Hindlimb muscle (tissue), 1 donor: ENCODE measurements around the gene INPP5D. TPM values are rescaled to one million over a fixed set of nuclear protein-coding genes. Genes with fewer than 3 reads are reported as not detected.
"Not testable (repeated sequence)": the region's sequence is repeated elsewhere in the genome, so short reads cannot be mapped to it uniquely, and the experiment has no call there.

Experiments used
- DNase-seq: peaks from one replicate; pipeline ENCODE4 v3.0.0-alpha.2; 2013
- polyA plus RNA-seq: library from polyadenylated mRNA; unstranded; fragments of 120-200 nt; gene quantifications from one replicate; pipeline ENCODE4 v1.2.1, GENCODE V29; 2013; ENCODE audit not compliant: insufficient read length

Gene INPP5D
- polyA plus RNA-seq, 1 donor = 8.9 TPM

DNA sequence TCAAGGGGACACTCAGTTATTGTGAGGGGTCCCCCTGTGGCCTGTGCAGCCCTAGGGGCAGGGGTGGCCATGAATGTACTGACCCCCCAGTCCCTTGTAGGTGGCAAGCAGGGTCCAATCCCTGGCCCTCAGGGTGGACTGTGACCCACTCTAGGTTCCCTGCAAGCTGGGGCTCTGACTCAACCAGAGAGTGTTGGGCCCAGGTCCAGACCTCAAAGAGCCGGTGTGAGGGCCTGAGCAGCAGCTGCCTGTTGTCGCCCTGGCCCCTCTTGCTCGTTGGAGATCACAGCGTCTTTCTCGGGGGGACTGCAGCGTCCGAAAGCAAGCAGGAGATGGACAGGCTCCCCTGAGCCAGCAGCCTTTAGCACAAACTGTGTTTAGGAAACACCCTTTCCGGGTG is 124.5 kb downstream of the INPP5D start:
- no peak for DNase-seq

- no peak for DNase-seq
Observed at GRCh38 chr2:233185330-233185729, 125.2 kb downstream of the INPP5D start.

- DNase-seq = no peak
Observed at GRCh38 chr2:233185963-233186362, 125.8 kb downstream of the INPP5D start.

DNA sequence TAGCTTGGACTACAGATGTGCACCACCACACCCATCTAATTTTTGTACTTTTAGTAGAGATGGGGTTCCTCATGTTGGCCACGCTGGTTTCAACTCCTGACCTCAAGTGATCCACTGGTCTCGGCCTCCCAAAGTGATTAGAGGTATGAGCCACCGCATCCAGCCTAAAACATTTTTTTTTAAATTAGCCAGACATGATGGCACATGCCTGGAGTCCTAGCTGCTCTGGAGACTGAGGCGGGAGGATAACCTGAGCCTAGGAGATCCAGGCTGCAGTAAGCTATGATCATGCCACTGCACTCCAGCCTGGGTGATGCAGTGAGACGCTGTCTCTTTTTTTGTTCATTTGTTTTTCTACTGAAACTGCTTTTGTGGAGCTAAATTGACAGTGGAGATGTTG is 126.7 kb downstream of the INPP5D start:
- DNase-seq = no peak

DNA sequence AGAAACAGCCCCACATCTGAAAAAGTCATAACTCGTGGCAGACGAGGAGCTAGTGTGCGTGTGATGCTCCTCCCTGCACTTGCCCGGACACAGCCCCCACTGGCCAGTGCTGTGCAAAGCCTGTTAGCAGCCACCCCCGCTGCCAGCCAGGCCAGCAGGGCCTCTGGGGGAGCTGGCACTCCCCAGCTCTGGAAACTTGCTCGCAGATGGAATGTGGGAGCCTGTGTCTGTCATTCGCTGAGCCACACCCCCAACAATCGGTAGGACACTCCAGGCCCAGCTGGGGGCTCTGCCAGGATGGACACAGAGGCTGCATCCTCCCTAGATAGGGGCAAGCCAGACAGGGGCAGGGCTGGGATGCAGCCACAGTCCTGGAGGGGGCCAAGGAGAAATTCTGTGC is 128.9 kb downstream of the INPP5D start:
- no peak for DNase-seq

- DNase-seq = not testable (repeated sequence)
Observed at GRCh38 chr2:233191016-233191415, 130.9 kb downstream of the INPP5D start.

- DNase-seq = no peak
Observed at GRCh38 chr2:233193738-233194137, 133.6 kb downstream of the INPP5D start.

- no peak for DNase-seq
Observed at GRCh38 chr2:233195027-233195426, 134.9 kb downstream of the INPP5D start.

GRCh38 chr2:233197022-233197421 is 136.9 kb downstream of the INPP5D start:
- DNase-seq = no peak

GRCh38 chr2:233198026-233198425 is 137.9 kb downstream of the INPP5D start:
- no peak for DNase-seq

DNA sequence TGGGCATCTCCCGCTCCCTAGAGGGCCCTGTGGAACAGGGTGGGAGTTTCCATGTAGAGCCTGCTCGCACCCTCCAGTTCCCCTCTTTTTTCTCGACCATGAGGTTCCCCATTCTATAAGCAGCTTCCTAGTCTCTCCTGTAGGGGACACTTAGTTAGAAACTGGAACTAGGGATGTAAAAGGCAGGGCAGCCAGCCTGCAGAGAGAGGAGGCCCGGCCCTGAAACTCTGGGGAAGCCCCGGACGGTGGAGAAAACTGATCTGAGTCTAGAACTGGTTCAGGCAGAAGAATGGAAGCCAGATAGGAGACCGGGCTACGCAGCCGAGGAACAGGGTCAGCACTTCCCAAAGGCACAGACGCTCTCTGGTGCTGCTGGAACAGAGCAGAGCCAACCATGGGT is 139.7 kb downstream of the INPP5D start:
- no peak for DNase-seq

- not testable (repeated sequence) for DNase-seq
Observed at GRCh38 chr2:233200790-233201189, 140.6 kb downstream of the INPP5D start.

DNA sequence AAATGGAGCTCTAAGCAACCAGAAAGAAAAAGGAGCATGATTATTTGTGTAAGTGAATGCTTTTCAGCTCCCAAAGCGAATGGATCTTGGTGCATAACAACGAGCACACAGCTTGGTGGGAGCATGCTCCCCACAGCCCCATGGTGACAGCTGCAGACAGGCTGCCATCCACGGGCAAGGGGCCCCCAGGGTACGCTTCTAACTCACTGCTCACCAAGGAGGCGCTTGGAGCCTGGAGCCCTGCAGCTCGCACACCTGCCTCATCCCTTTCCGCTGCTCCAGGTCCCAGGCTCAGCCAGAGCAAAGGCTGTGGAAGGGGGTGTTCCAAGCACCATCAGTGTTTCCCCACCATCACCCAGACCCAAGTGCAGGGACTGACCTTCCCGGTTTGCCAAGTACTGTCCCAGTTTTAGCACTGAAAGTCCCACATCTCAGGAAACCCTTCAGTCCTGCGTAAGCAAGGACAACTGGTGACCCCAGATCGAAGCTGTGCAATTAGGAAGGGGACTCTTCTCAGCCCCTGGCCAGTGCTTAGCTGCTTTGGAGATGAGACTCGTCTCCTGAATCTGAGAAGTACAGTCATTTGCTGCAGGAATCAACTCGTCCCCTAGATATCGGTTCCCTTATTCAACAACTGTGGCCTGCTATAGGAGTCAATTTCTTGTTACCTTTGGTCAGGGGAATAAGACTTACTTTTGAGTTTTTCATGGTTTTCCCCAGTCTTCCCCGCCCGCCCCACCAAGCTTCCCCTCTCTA is 141.3 kb downstream of the INPP5D start:
- DNase-seq = no peak

DNA sequence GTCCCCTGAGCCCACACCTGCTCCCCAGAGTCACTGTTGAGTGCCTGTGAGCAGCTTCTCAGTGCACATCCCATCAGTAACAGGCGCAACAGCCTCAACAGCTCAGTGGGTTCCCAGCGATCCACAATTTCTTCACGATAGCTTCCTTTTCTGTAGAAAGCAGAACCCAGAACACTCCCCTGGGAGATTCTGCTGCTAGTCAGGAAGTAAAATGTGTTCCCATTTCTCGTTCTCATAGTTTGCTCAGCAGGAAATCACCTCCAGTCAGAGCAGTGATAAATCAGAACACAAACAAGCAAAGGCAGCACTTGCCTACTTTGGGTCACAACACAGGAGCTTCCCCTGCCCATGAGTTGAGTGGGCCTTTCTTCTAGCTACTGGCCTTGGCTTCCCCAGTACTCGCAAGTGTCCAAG is 142.4 kb downstream of the INPP5D start:
- DNase-seq = no peak

DNA sequence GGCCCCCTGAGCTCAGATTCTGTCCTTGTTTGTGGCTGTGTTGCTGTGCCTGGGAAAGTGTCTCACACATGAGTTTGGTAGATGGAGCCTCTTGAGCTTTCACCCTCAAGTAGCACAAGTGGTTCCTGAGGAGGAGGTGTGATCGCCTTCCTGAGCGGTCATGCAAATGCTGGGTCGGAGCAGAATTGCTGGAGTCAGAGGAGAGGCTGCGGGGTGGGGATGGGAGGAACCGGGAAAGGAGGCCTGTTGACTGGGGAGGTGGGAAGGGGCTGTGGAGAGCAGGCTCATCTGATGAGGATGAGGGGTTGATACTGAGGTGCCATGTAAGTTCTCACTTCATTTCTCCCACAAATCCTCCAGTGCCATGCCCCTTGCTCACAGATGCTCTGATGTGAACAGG is 142.9 kb downstream of the INPP5D start:
- DNase-seq = no peak

DNA sequence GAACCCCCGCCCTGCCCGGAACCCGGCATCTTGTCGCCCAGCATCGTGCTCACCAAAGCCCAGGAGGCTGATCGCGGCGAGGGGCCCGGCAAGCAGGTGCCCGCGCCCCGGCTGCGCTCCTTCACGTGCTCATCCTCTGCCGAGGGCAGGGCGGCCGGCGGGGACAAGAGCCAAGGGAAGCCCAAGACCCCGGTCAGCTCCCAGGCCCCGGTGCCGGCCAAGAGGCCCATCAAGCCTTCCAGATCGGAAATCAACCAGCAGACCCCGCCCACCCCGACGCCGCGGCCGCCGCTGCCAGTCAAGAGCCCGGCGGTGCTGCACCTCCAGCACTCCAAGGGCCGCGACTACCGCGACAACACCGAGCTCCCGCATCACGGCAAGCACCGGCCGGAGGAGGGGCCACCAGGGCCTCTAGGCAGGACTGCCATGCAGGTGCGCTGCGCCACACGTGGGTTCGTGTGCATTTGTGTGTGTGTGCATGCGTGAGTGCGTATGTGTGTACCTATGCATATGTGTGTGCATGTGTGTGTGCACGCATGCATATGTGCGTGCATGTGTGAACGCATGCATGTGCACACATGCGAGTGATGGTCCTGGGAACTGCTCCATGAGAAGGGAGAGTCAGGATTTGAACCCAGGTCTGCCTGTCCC is 144.3 kb downstream of the INPP5D start:
- DNase-seq = no peak

DNA sequence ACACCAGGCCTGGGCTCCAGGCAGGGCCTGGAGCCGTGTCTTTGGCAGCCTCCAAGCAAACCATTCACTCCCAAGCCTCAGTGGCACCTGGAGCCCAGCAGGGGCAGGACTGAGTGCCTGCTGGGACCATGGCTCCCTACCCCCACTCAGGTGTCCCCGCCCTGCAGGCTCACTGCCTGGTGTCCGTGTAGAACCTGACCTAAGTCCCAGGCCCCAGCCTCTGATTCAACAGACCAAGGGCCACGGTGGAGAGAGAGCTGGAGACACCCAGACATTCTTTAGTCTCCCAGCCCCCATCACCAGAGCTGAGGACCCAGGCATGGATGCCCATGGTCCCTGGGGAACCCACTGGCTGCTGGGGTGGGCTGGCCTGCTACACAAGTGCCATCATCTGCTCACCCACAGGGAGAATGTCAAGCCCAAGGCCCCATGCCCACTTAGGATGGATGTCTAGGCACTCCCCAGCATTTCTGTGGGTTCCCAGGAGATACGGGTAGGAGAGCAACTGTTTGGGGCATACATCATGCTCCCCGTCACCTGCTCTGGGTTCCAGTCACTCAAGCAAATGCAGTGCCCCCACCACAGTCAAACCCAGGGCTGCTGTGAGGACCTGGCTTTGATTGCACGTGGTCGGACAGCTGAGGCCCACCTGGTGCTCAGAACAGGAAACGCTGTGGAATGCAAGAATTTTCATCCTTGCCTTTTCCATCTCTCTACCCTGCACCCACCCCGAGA is 148.4 kb downstream of the INPP5D start:
- DNase-seq = no peak

GRCh38 chr2:233209117-233209532 is 149.0 kb downstream of the INPP5D start:
- DNase-seq = no peak

GRCh38 chr2:233209533-233210171 is 149.5 kb downstream of the INPP5D start:
- DNase-seq = peak; percentile 62

DNA sequence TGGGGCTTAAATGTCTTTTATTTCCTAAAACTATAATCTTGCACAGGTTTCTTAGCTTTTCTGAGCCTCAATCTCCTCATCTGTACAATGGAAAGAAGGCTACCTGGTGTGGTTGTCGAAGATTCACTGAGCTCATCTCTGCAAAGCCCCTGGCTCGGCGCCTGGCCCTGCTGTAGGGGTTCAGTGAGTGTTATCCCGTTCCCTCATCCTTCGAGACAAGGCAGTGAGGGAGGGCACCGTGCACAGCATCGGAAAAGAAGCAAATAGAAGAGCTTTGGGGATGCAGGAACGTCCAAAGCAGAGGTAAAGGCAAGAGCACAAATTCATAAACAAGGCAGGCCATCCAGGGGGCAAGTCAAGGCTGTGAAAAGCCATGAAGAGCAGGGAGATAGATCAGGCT is 150.1 kb downstream of the INPP5D start:
- DNase-seq = no peak

- peak; percentile 85 for DNase-seq
Observed at GRCh38 chr2:233210843-233211547, 150.9 kb downstream of the INPP5D start.

GRCh38 chr2:233211548-233211895 is 151.4 kb downstream of the INPP5D start:
- DNase-seq = no peak

- DNase-seq = no peak
Observed at GRCh38 chr2:233213011-233213410, 152.9 kb downstream of the INPP5D start.
